A673 (cell line): Measurements from ENCODE around the gene NEAT1. TPM values are rescaled to one million over a fixed set of nuclear protein-coding genes. Genes with fewer than 3 reads are reported as not detected.
A peak's percentile ranks its signal among the peaks of the same experiment; 100 is the strongest.

Experiments
- BruUV-seq: library from RNA; stranded (reverse); fragments of 400-500 nt; replicated peaks from 2 replicates; lab custom pipeline; 2021; lab: Mats Ljungman, UMichigan
- CTCF ChIA-PET: fragments of 300-600 bp; sonication (Branson Sonifier 250); formaldehyde crosslinking; loops from one replicate; lab custom pipeline; 2022; ENCODE audit warnings: antibody characterized with exemption; lab: Charles Lee
- POLR2A ChIA-PET: fragments of 300-600 bp; sonication (Branson Sonifier 250); formaldehyde crosslinking; loops from one replicate; lab custom pipeline; 2022; ENCODE audit warnings: antibody characterized with exemption; ENCODE audit not compliant: low non-redundant PET; lab: Charles Lee
- DNase-seq: peaks from one replicate; pipeline ENCODE4 v3.0.0-alpha.2; 2015; ENCODE audit warnings: low spot score
- H3K27ac ChIP-seq: fragments of 200-600 bp; sonication (generic); 2 replicates; pipeline ENCODE4 v1.5.1; 2016; ENCODE audit warnings: mixed run types, low read depth, mild to moderate bottlenecking, mixed read lengths, antibody characterized with exemption, low read length; ENCODE audit not compliant: poor library complexity, severe bottlenecking
- H3K27me3 ChIP-seq: fragments of 200-600 bp; sonication (generic); replicated peaks from 2 replicates; pipeline ENCODE4 v1.6.1; 2017; ENCODE audit warnings: mixed run types, low read depth, mild to moderate bottlenecking, mixed read lengths, antibody characterized with exemption, low read length; ENCODE audit not compliant: insufficient read depth, poor library complexity
- H3K36me3 ChIP-seq: fragments of 200-600 bp; sonication (generic); 2 replicates; pipeline ENCODE4 v1.6.1; 2016; ENCODE audit warnings: mixed run types, mild to moderate bottlenecking, mixed read lengths, antibody characterized with exemption, low read length; ENCODE audit not compliant: insufficient read depth, poor library complexity, severe bottlenecking
- H3K4me1 ChIP-seq: fragments of 200-600 bp; sonication (generic); 2 replicates; pipeline ENCODE4 v1.6.1; 2017; ENCODE audit warnings: mixed run types, mild to moderate bottlenecking, mixed read lengths, antibody characterized with exemption, low read length; ENCODE audit not compliant: insufficient read depth, poor library complexity, severe bottlenecking
- H3K4me3 ChIP-seq: fragments of 200-600 bp; sonication (generic); 2 replicates; pipeline ENCODE4 v1.5.1; 2016; ENCODE audit warnings: low read depth, mixed run types, mild to moderate bottlenecking, mixed read lengths, low read length; ENCODE audit not compliant: poor library complexity, severe bottlenecking
- H3K9me3 ChIP-seq: fragments of 200-600 bp; sonication (generic); 2 replicates; pipeline ENCODE4 v1.6.1; 2016; ENCODE audit warnings: mixed run types, low read depth, mild to moderate bottlenecking, mixed read lengths, antibody characterized with exemption, low read length; ENCODE audit not compliant: poor library complexity, severe bottlenecking
- CTCF ChIP-seq: fragments of 300-800, 200-600 bp; sonication (generic); conservative IDR thresholded peaks from 2 replicates; pipeline ENCODE4 v1.5.1; 2017; ENCODE audit warnings: low read depth, mild to moderate bottlenecking, antibody characterized with exemption, low read length, moderate library complexity, mixed read lengths
- EZH2 ChIP-seq: fragments of 200-600 bp; sonication (generic); IDR thresholded peaks from 2 replicates; pipeline ENCODE4 v1.6.1; 2017; ENCODE audit warnings: borderline replicate concordance, low read depth, mild to moderate bottlenecking, mixed read lengths, antibody characterized with exemption, low read length; ENCODE audit not compliant: poor library complexity, severe bottlenecking
- intact Hi-C: fragments of 100-400 bp; cut with micrococcal nuclease; formaldehyde crosslinking; loops from one replicate; pipeline ENCODE4 v1.10.0; 2022; ENCODE audit not compliant: unreplicated experiment
- total RNA-seq: library from RNA; stranded (reverse); gene quantifications from 2 replicates; pipeline ENCODE4 v1.2.3, GENCODE V29; 2021

NEAT1 gene
- total RNA-seq, 1 experiment from 2014 or later: 196 TPM

- DNase-seq: peak; percentile 98
- no peaks in the 10 kb centered on the region for H3K27me3 ChIP-seq
- H3K4me3 ChIP-seq: no peak overlapping the region
- TF ChIP-seq CTCF: no peak
- no peak for TF ChIP-seq EZH2
- no peaks in the 10 kb centered on the region for H3K9me3 ChIP-seq
- CTCF ChIA-PET: interaction anchor here (0.5 to 0.6 kb wide), 4 partner anchors 16 to 175 kb away, joined by 3 to 5 read pairs (median 3); partner anchors contain the start of gene FAM89B
- H3K36me3 ChIP-seq: no peaks in the 10 kb centered on the region
- peaks cover 85% of the 10 kb centered on the region for H3K4me1 ChIP-seq
- POLR2A ChIA-PET: interaction anchor here (0.6 to 2.9 kb wide), 9 partner anchors 8 to 105 kb away, joined by 3 to 17 read pairs (median 7); no protein-coding TSS in a partner anchor
- no TSS peak for BruUV-seq
- H3K27ac ChIP-seq: peak overlapping the region; percentile 90
- intact Hi-C loops: no loop called here
Measured at GRCh38 chr11:65491614-65492386, 69.2 kb downstream of the NEAT1 start.

- intact Hi-C loops: no loop called here
- peak overlapping the region; percentile 90 for H3K27ac ChIP-seq
- no peak for DNase-seq
- no TSS peak for BruUV-seq
- peaks cover 83% of the 10 kb centered on the region for H3K4me1 ChIP-seq
- H3K36me3 ChIP-seq: no peaks in the 10 kb centered on the region
- no peak overlapping the region for H3K4me3 ChIP-seq
- ChIA-PET CTCF (interaction anchor here (0.6 kb wide), 1 partner anchor 16 kb away, joined by 5 read pairs; no protein-coding TSS in a partner anchor), POLR2A (interaction anchor here (0.5 to 2.9 kb wide), 9 partner anchors 8 to 109 kb away, joined by 3 to 17 read pairs (median 7); no protein-coding TSS in a partner anchor)
- H3K27me3 ChIP-seq: no peaks in the 10 kb centered on the region
- TF ChIP-seq CTCF (no peak), EZH2 (no peak)
- H3K9me3 ChIP-seq: no peaks in the 10 kb centered on the region
Measured at GRCh38 chr11:65492387-65492636, 69.7 kb downstream of the NEAT1 start.

DNA sequence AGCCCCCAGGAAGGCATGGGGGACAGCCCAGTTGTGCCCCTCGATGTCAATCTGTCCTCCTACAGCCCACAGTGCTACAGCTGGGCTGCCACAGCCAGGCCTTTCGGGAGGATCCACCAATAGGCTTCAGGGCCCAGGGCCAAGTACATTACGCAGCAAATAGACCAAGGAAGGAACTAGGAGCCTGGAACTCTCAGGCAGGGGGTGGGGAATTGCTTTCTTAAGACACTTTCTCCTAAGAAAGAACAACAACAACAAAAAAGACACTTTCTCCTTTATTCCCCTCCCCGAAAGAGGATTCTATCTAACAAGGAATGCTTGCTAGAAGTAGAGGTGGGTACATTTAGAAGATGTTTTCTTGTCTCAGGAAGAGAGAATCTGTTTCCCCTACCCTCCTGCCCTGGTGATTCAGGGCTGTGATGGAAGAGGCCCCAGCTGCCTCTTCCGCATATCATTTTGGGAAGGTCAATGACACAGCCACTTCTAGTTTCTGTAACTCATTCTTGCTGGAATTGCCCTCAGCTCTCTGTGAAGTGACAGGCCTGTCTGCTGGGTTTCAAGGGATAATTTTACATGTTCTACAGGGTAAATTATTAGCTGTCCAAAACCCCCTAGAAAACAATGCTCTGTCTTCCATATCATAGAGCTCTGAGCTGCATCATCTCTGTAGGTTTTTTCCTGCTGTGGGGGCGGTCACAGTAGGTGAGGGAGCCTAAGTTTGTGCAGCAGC, 70.2 kb downstream of the NEAT1 start:
- POLR2A ChIA-PET: interaction anchor here (0.5 to 2.9 kb wide), 5 partner anchors 10 to 109 kb away, joined by 4 to 17 read pairs (median 7); no protein-coding TSS in a partner anchor
- TSS peak; percentile 17 for BruUV-seq
- no peak overlapping the region for H3K4me3 ChIP-seq
- TF ChIP-seq EZH2 (no peak), CTCF (no peak)
- intact Hi-C loops: no loop called here
- CTCF ChIA-PET: interaction anchor here (0.6 kb wide), 1 partner anchor 112 kb away, joined by 4 read pairs; no protein-coding TSS in a partner anchor
- H3K27me3 ChIP-seq: no peaks in the 10 kb centered on the region
- no peaks in the 10 kb centered on the region for H3K9me3 ChIP-seq
- H3K27ac ChIP-seq: peak overlapping the region; percentile 90
- H3K36me3 ChIP-seq: no peaks in the 10 kb centered on the region
- DNase-seq: peak; percentile 94
- H3K4me1 ChIP-seq: peaks cover 82% of the 10 kb centered on the region
